ENCODE results near the gene PWWP2A.
"Not testable (repeated sequence)": the region's sequence is repeated elsewhere in the genome, so short reads cannot be mapped to it uniquely, and the experiment has no call there.

Gene PWWP2A

GRCh38 chr5:160071916-160072315, 47.3 kb downstream of the PWWP2A start:
- no peak for DNase-seq (ENCODE audit: low spot score)

- no peak for DNase-seq (ENCODE audit: low spot score)
Measured at GRCh38 chr5:160071516-160071915, 47.7 kb downstream of the PWWP2A start.

- not testable (repeated sequence) for DNase-seq (ENCODE audit: low spot score)
Measured at GRCh38 chr5:160069120-160069519, 50.1 kb downstream of the PWWP2A start.

GRCh38 chr5:160064995-160065614, 54.1 kb downstream of the PWWP2A start:
- DNase-seq (ENCODE audit: low spot score) = no peak

- no peak for DNase-seq (ENCODE audit: low spot score)
Measured at GRCh38 chr5:160064417-160064810, 54.8 kb downstream of the PWWP2A start.

GRCh38 chr5:160061770-160062169, 57.5 kb downstream of the PWWP2A start:
- DNase-seq (ENCODE audit: low spot score) = no peak

- DNase-seq (ENCODE audit: low spot score) = no peak
Measured at GRCh38 chr5:160060001-160060400, 59.2 kb downstream of the PWWP2A start.

- no peak for DNase-seq (ENCODE audit: low spot score)
Measured at GRCh38 chr5:160057256-160057655, 62.0 kb downstream of the PWWP2A start.

GRCh38 chr5:160054831-160055230, 64.4 kb downstream of the PWWP2A start:
- peak; percentile 35 for DNase-seq (ENCODE audit: low spot score)

GRCh38 chr5:160054047-160054446, 65.2 kb downstream of the PWWP2A start:
- DNase-seq (ENCODE audit: low spot score) = peak; percentile 32

- DNase-seq (ENCODE audit: low spot score) = no peak
Measured at GRCh38 chr5:160049099-160049498, 70.2 kb downstream of the PWWP2A start.

- DNase-seq (ENCODE audit: low spot score) = no peak
Measured at GRCh38 chr5:160048131-160048530, 71.1 kb downstream of the PWWP2A start.

- peak; percentile 17 for DNase-seq (ENCODE audit: low spot score)
Measured at GRCh38 chr5:160047423-160047822, 71.8 kb downstream of the PWWP2A start.

GRCh38 chr5:160044967-160045366, 74.3 kb downstream of the PWWP2A start:
- peak; percentile 28 for DNase-seq (ENCODE audit: low spot score)

- DNase-seq (ENCODE audit: low spot score) = no peak
Measured at GRCh38 chr5:160044391-160044804, 74.9 kb downstream of the PWWP2A start.

GRCh38 chr5:160042671-160043070, 76.6 kb downstream of the PWWP2A start:
- DNase-seq (ENCODE audit: low spot score) = no peak
